Measurements from ENCODE around the gene MAPK8IP1.

The MAPK8IP1 gene

DNA sequence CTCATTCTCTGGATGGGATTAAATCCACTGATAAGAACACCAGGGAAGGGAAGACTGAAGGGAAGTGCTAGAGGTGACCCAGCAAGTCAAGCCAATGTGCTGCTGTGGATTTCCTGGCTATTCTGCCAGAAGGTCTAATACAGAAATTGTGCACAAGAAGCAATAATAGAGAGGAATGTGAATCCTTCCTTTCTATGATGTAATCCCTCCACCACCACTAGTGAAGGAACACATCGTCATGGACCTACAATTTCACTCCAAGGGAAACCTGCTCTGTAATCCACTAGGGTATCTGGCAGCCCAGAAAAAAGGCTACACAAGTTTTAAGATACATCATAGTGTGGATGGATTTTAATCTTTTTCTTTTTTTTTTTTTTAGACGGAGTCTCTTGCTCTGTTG is 54.4 kb downstream of the MAPK8IP1 start:
- POLR2A ChIA-PET, result no interaction called here
- DNase-seq (ENCODE audit: extremely low spot score), result no peak
- TF ChIP-seq, protein P1, sequence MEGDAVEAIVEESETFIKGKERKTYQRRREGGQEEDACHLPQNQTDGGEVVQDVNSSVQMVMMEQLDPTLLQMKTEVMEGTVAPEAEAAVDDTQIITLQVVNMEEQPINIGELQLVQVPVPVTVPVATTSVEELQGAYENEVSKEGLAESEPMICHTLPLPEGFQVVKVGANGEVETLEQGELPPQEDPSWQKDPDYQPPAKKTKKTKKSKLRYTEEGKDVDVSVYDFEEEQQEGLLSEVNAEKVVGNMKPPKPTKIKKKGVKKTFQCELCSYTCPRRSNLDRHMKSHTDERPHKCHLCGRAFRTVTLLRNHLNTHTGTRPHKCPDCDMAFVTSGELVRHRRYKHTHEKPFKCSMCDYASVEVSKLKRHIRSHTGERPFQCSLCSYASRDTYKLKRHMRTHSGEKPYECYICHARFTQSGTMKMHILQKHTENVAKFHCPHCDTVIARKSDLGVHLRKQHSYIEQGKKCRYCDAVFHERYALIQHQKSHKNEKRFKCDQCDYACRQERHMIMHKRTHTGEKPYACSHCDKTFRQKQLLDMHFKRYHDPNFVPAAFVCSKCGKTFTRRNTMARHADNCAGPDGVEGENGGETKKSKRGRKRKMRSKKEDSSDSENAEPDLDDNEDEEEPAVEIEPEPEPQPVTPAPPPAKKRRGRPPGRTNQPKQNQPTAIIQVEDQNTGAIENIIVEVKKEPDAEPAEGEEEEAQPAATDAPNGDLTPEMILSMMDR (IDR thresholded peaks at IDR 0.05; ENCODE audit: control extremely low read depth, extremely low read depth, low read depth, missing control alignments), result no peak
- CTCF ChIA-PET, result interaction anchor here (1.3 to 14.3 kb wide), 2 partner anchors 9 to 25 kb away, joined by 3 to 129 read pairs; no protein-coding TSS in a partner anchor

DNA sequence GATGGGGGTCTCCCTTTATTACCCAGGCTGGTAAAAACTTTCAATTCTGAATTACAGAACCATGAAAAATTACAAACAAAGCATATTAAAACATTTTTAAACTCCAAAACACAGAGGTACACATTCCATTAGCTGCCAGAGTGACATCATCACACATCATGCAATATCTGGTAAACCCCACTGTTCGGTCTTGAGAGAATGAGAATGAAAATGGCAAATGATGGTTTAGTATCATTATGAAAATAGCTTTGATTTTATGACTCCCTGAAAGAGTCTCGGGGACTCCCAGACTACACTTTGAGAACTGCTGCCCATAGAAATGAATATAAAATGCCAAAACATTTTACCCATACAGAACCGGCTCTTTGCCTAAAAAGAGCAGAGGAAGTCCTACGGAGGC is 55.8 kb downstream of the MAPK8IP1 start:
- DNase-seq (ENCODE audit: extremely low spot score), result no peak
- ChIA-PET CTCF (interaction anchor here (1.1 to 14.3 kb wide), 2 partner anchors 9 to 24 kb away, joined by 3 to 129 read pairs; no protein-coding TSS in a partner anchor), POLR2A (no interaction called here)
- TF ChIP-seq, protein P1 (IDR thresholded peaks at IDR 0.05; ENCODE audit: control extremely low read depth, extremely low read depth, low read depth, missing control alignments), result no peak

DNA sequence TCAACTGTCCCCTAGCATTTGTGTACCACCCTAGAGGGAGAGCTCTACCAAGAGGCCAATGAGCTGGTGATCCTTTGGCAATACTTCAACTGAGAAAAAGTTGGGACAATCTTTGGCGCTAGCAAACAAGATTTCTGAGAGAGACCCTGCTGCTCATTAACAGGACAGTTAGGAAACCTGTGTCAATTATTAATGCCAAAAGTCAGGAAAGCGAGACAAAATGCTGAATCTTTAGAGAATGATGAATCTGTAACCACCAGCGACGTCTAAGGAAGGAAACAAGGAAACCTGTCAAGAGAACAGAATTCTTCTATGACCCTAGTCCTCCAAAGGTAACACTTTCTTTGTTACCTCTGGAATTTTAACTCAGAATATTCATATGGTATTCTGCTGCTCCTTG is 56.9 kb downstream of the MAPK8IP1 start:
- TF ChIP-seq, protein P1 (IDR thresholded peaks at IDR 0.05; ENCODE audit: control extremely low read depth, extremely low read depth, low read depth, missing control alignments), result no peak
- ChIA-PET POLR2A (interaction anchor here (0.7 kb wide), 1 partner anchor 762 kb away, joined by 8 read pairs; no protein-coding TSS in a partner anchor), CTCF (interaction anchor here (1.1 to 14.3 kb wide), 2 partner anchors 23 to 89 kb away, joined by 3 to 129 read pairs; no protein-coding TSS in a partner anchor)
- DNase-seq (ENCODE audit: extremely low spot score), result no peak

DNA sequence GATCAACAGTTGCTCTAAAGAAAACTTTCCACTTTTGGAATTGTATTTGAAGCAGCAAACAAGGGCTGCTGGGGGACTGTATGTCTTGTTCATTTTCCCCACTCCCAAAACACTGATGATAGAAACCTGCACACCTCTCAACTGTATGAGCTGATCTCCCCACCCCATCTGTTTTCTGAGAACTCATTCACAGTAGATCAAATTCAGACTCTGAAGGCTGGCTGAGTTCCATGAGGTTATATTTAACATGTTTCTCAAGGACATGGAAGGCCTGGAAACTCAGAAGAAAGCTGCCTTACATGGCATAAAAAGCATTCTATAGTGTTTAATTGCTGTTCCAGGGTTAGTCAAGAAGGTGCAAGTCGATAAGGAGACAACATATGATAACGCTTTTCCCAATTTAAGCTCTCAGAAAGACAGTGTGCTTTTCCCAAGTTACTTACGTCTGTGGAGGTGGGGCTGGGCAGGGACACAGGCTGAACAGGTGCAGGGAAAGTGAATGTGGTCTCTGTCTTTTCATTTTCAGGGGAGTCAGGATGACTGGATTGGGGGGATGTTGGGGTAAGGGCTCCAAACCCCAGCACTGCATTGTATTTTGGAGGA is 60.0 kb downstream of the MAPK8IP1 start:
- TF ChIP-seq, protein P1 (IDR thresholded peaks at IDR 0.05; ENCODE audit: control extremely low read depth, extremely low read depth, low read depth, missing control alignments), result no peak
- no peak for DNase-seq (ENCODE audit: extremely low spot score)
- CTCF ChIA-PET, result interaction anchor here (1.5 to 14.3 kb wide), 3 partner anchors 20 to 61 kb away, joined by 3 to 129 read pairs (median 7); partner anchors contain the start of gene PEX16
- POLR2A ChIA-PET, result no interaction called here

DNA sequence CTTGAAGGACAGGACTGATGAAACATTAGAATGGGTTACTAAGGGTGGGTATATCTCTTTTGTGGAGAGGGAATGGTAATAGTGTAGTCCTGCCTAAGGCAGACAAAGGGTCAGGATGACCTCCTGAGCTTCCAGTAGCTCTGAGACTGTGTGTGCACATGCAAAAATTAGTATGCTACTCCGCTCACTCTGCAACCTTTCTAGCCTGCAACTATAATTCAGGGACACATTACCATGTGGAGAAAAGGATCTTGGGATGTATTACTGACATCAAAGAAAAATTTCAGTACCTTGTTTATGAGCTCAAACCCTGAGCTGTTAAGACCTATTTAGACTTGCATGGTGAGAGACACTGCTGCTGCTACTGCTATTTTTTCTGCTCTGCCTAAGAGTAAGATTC is 62.4 kb downstream of the MAPK8IP1 start:
- POLR2A ChIA-PET, result no interaction called here
- CTCF ChIA-PET, result interaction anchor here (0.9 to 14.3 kb wide), 2 partner anchors 17 to 76 kb away, joined by 3 to 129 read pairs; no protein-coding TSS in a partner anchor
- no peak for DNase-seq (ENCODE audit: extremely low spot score)
- TF ChIP-seq, protein P1 (IDR thresholded peaks at IDR 0.05; ENCODE audit: control extremely low read depth, extremely low read depth, low read depth, missing control alignments), result no peak

DNA sequence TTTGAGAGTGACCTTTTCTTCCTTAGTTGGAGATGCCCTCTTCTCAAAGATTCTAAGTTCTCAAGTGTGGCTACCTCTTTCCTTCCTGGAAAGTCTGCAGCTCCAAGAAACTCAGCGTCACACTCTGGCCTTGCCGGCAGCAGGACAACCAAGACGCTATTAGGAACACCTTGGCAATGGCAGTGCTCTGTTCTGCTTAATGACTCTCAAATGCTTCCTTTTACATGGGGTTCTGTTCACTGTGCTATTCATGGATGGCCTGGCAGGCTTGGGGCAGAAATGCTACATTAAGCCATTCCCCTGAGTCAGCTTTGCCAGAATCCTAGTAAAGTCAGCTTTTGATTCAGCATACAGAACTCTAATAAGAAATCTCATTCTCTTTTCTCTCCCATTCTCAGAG is 62.9 kb downstream of the MAPK8IP1 start:
- ChIA-PET POLR2A (no interaction called here), CTCF (interaction anchor here (0.9 to 14.3 kb wide), 2 partner anchors 17 to 76 kb away, joined by 3 to 129 read pairs; no protein-coding TSS in a partner anchor)
- TF ChIP-seq, protein P1 (IDR thresholded peaks at IDR 0.05; ENCODE audit: control extremely low read depth, extremely low read depth, low read depth, missing control alignments), result no peak
- no peak for DNase-seq (ENCODE audit: extremely low spot score)

All from GM10248 (cell line).